Right renal pelvis (tissue), 4 donors: Measurements from ENCODE around the gene PSMG1. TPM values are rescaled to one million over a fixed set of nuclear protein-coding genes. Genes with fewer than 3 reads are reported as not detected.
"Not testable (repeated sequence)": the region's sequence is repeated elsewhere in the genome, so short reads cannot be mapped to it uniquely, and the experiment has no call there.

Source experiments
- DNase-seq, 4 donors: peaks; one replicate each; pipeline ENCODE4 v3.0.0-alpha.2; 2013; ENCODE audit warnings: low read depth in 4 of 4, low spot score in 3 of 4, missing footprints in 1 of 4
- polyA plus RNA-seq, 4 donors: library from polyadenylated mRNA; unstranded; fragments of 120-200 nt; gene quantifications; one replicate each; pipeline ENCODE4 v1.2.1, GENCODE V29; 2013; ENCODE audit not compliant: insufficient read length in 4 of 4

The PSMG1 gene
- 10 to 100 TPM; 45.5 to 54.7 (median 51.7) TPM for polyA plus RNA-seq

- peak; percentile 81 to 93 (median 84) for DNase-seq
Measured at GRCh38 chr21:39183272-39184049, at the start of gene PSMG1. PSMG1 (minus strand) TSS chr21:39183451; CDS start chr21:39183385, 66 bp downstream.

GRCh38 chr21:39232861-39233291 is 49.6 kb upstream of the PSMG1 start:
- DNase-seq, result no peak

DNA sequence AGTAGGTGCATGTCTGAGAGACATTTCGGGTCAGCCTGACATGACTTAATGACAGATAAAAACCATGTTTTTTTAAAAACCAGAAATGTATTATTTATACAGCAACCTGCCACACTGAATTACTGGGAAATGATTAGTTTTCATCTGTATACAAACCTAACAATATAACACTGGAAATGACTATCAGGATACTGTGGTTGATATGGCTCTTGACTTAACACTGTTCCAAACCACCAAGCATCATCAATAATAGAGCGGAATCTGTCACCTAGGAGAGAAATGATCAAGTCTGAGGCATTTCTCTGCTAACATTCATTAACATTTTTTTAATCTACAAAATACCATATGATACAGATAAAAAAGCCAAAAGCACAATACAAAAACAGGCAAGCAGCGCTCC is 41.7 kb upstream of the PSMG1 start:
- no peak for DNase-seq

DNA sequence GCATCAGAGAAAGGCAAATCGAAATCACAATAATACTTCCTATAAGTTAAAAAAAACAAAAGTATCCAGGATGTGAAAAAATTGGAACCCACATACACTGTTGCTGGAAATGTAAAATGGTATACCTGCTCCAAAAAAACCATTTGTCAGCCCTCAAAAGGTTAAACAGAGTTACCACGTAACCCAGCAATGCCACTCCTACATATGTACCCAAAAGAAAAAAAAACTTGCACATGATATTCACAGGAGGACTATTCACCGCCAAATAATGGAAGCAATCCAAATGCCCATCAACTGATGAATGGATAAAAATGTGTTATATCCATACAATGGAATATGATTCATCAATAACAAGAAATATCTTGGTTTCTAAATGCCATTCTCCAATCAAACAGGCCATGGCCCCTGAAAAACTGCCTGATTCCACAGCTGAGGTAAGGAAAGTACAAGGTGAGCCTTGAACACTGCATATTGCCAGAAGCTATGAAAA is 38.8 kb upstream of the PSMG1 start:
- no peak for DNase-seq

GRCh38 chr21:39221282-39221996 is 38.2 kb upstream of the PSMG1 start:
- no peak for DNase-seq

- DNase-seq, result not testable (repeated sequence)
Measured at GRCh38 chr21:39220875-39221274, 37.6 kb upstream of the PSMG1 start.

GRCh38 chr21:39220150-39220549 is 36.9 kb upstream of the PSMG1 start:
- no peak for DNase-seq

DNA sequence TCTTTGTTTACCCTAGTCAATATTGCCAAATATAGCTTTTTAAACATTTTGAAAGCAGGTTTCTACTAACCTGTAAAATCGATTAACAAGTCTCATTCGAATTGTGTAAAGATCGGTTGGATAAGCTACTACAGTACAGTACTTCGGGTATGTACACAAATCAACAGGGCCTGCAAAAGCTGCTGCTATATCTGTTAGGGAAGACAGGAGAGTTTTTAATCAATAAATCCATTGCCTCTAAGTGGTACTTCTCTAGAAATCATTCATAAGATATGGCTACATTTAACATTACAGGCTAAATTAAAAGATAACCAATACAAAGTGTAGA is 34.8 kb upstream of the PSMG1 start:
- DNase-seq, result no peak

DNA sequence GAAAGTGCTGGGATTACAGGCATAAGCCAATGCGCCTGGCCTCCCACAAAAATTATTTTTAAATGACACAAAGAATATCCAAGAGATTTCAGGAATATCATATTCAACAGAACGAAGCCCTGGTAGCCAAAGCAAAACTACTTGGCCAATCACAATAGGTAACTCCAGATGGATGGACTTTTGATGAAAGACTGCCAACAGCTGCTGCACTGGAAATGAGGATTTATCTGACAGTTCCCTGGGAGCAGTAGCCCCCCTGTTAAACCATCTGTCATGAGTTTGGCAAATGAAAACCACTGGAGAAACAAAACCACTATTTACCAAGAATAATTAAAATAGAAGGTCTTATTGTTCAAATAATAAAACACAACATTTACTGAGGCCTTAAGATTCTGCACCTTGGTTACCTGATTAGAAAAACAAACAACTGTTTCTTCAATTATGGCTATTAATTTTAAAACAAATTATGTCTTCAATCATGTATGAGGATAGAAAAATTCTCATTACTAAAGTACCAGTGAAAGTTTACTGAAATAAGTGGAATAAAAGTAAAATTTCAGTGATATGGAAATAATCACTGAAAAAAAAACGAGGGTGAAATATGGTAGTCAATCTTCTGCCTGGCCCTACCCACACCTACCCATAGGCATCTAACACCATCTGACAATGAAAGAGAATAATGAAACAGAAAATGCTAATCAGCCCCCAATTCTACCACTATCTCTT is 34.3 kb upstream of the PSMG1 start:
- no peak for DNase-seq

- peak in 1 of 4 donors; percentile 3 for DNase-seq
Measured at GRCh38 chr21:39216290-39216689, 33.0 kb upstream of the PSMG1 start.

DNA sequence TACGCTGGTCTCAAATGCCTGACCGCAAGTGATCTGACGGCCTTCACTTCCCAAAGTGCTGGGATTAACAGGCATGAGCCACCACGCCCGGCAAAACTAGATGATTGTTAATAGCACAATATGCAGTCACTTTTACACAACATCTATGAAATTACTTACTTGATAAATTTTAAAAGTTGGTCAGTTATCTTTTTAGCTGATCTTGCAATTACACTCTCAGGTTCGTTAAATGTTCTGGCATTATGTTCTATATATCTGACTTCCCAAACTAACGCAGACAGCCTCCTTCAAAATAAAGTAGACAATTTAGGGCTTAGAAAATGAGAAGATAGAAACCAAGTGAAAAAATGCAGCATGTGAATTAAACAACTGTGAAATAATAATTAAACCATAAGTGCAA is 31.8 kb upstream of the PSMG1 start:
- DNase-seq, result no peak

DNA sequence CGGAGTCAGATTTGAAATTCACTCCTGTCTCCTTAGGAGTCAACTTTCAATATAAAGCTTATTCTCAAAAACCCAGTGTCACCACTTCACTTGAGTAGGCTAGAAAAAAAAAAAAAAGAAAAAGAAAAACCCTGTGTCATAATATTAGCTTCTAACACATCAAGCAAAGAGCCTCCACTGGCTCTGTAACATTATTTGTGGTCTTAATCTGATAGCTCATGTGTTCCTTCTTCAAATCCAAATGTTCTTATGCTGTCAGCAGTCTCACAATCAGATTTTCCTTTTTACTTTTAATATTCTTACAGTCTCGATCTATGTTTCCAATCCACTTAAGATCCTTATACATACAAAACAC is 26.1 kb upstream of the PSMG1 start:
- DNase-seq, result no peak

GRCh38 chr21:39208624-39209333 is 25.5 kb upstream of the PSMG1 start:
- peak in 2 of 4 donors; percentile 1 to 13 for DNase-seq

- DNase-seq, result no peak
Measured at GRCh38 chr21:39204134-39204533, 20.9 kb upstream of the PSMG1 start.

GRCh38 chr21:39198800-39199199 is 15.5 kb upstream of the PSMG1 start:
- no peak for DNase-seq

- no peak for DNase-seq
Measured at GRCh38 chr21:39197448-39198233, 14.4 kb upstream of the PSMG1 start.

GRCh38 chr21:39196838-39197237 is 13.6 kb upstream of the PSMG1 start:
- no peak for DNase-seq

- DNase-seq, result no peak
Measured at GRCh38 chr21:39196310-39196709, 13.1 kb upstream of the PSMG1 start.

- no peak for DNase-seq
Measured at GRCh38 chr21:39193380-39193779, 10.1 kb upstream of the PSMG1 start.
